HG03135 (cell line): ENCODE results near the gene CDKN2B.
"Not testable (repeated sequence)": the region's sequence is repeated elsewhere in the genome, so short reads cannot be mapped to it uniquely, and the experiment has no call there.

Experiments
- ATAC-seq: cut with Tn5 transposase; IDR thresholded peaks from one replicate; pipeline ENCODE4 v1.9.1; 2021; ENCODE audit warnings: mild to moderate bottlenecking, moderate library complexity; ENCODE audit not compliant: unreplicated experiment

The CDKN2B gene

GRCh38 chr9:21969951-21970799, 38.9 kb downstream of the CDKN2B start:
- no peak for ATAC-seq

- ATAC-seq: no peak
Measured at GRCh38 chr9:21969011-21969940, 39.8 kb downstream of the CDKN2B start.

GRCh38 chr9:21968331-21969010, 40.6 kb downstream of the CDKN2B start:
- ATAC-seq: no peak

- no peak for ATAC-seq
Measured at GRCh38 chr9:21967702-21968101, 41.4 kb downstream of the CDKN2B start.

GRCh38 chr9:21967169-21967568, 41.9 kb downstream of the CDKN2B start:
- ATAC-seq: no peak

- no peak for ATAC-seq
Measured at GRCh38 chr9:21966140-21966851, 42.8 kb downstream of the CDKN2B start.

GRCh38 chr9:21965401-21965951, 43.6 kb downstream of the CDKN2B start:
- ATAC-seq: peak; percentile 69

GRCh38 chr9:21964925-21965385, 44.1 kb downstream of the CDKN2B start:
- ATAC-seq: peak; percentile 56

- ATAC-seq: no peak
Measured at GRCh38 chr9:21961569-21961968, 47.5 kb downstream of the CDKN2B start.

GRCh38 chr9:21959268-21959667, 49.8 kb downstream of the CDKN2B start:
- ATAC-seq: not testable (repeated sequence)

- ATAC-seq: no peak
Measured at GRCh38 chr9:21958833-21959232, 50.3 kb downstream of the CDKN2B start.
